PFSK-1 (cell line): ENCODE measurements around the gene PCA3.

ENCODE experiments used
- FOXP2 ChIP-seq: optimal IDR thresholded peaks from 2 replicates; pipeline ENCODE3; 2011; ENCODE audit warnings: borderline replicate concordance, control low read depth, inconsistent platforms; ENCODE audit not compliant: insufficient read depth; ENCODE audit errors: extremely low read length, extremely low read depth
- POLR2AphosphoS5 ChIP-seq: IDR thresholded peaks from 2 replicates; pipeline ENCODE4 v1.6.1; 2012; ENCODE audit warnings: low read depth, mild to moderate bottlenecking, control low read depth, low read length, moderate library complexity
- REST ChIP-seq, 2 experiments: IDR thresholded peaks; 2 replicates each; pipeline versions ENCODE4 v1.6.1 to v1.8.0; 2011 to 2012; ENCODE audit warnings: low read depth in 2 of 2, low read length in 2 of 2, control low read depth in 1 of 2, inconsistent platforms in 1 of 2, mild to moderate bottlenecking in 1 of 2, moderate library complexity in 1 of 2; ENCODE audit not compliant: insufficient read depth in 1 of 2
- SIN3A ChIP-seq: IDR thresholded peaks from 2 replicates; pipeline ENCODE4 v1.6.1; 2012; ENCODE audit warnings: mild to moderate bottlenecking, low read length, moderate library complexity, borderline replicate concordance; ENCODE audit not compliant: insufficient read depth
- TAF1 ChIP-seq: IDR thresholded peaks from 2 replicates; pipeline ENCODE4 v1.6.1; 2012; ENCODE audit warnings: low read length, control low read depth, borderline replicate concordance; ENCODE audit not compliant: insufficient read depth

PCA3 gene

GRCh38 chr9:76720245-76720644, 44.0 kb upstream of the PCA3 start:
- TF ChIP-seq FOXP2 (no peak), SIN3A (no peak), POLR2AphosphoS5 (no peak), TAF1 (no peak), REST (IDR thresholded peaks at IDR 0.05; ENCODE audit: insufficient read depth in 1 of 2, low read depth in 2 of 2, low read length in 2 of 2) (no peak)

- TF ChIP-seq POLR2AphosphoS5, result no peak
- no peak for TF ChIP-seq FOXP2
- no peak for TF ChIP-seq SIN3A
- no peak for TF ChIP-seq REST (IDR thresholded peaks at IDR 0.05; ENCODE audit: insufficient read depth in 1 of 2, low read depth in 2 of 2, low read length in 2 of 2)
- TF ChIP-seq TAF1, result no peak
Measured at GRCh38 chr9:76725011-76725546, 39.2 kb upstream of the PCA3 start.

GRCh38 chr9:76725885-76726284, 38.4 kb upstream of the PCA3 start:
- TF ChIP-seq POLR2AphosphoS5, result no peak
- TF ChIP-seq SIN3A, result no peak
- no peak for TF ChIP-seq REST (IDR thresholded peaks at IDR 0.05; ENCODE audit: insufficient read depth in 1 of 2, low read depth in 2 of 2, low read length in 2 of 2)
- TF ChIP-seq FOXP2, result no peak
- TF ChIP-seq TAF1, result no peak

- no peak for TF ChIP-seq SIN3A
- no peak for TF ChIP-seq TAF1
- no peak for TF ChIP-seq POLR2AphosphoS5
- no peak for TF ChIP-seq REST (IDR thresholded peaks at IDR 0.05; ENCODE audit: insufficient read depth in 1 of 2, low read depth in 2 of 2, low read length in 2 of 2)
- no peak for TF ChIP-seq FOXP2
Measured at GRCh38 chr9:76729116-76729515, 35.1 kb upstream of the PCA3 start.

GRCh38 chr9:76729980-76730737, 34.1 kb upstream of the PCA3 start:
- no peak for TF ChIP-seq SIN3A
- no peak for TF ChIP-seq REST (IDR thresholded peaks at IDR 0.05; ENCODE audit: insufficient read depth in 1 of 2, low read depth in 2 of 2, low read length in 2 of 2)
- TF ChIP-seq FOXP2, result no peak
- TF ChIP-seq POLR2AphosphoS5, result no peak
